Esophagus squamous epithelium (tissue), 5 donors: ENCODE data around the gene OSGIN1. TPM values are rescaled to one million over a fixed set of nuclear protein-coding genes. Genes with fewer than 3 reads are reported as not detected.
"Not testable (repeated sequence)": the region's sequence is repeated elsewhere in the genome, so short reads cannot be mapped to it uniquely, and the experiment has no call there.

Source experiments
- DNase-seq: peaks from one replicate; lab custom pipeline; 2025; lab: John Stamatoyannopoulos, UW
- H3K27ac ChIP-seq, 4 donors: fragments of 200-600 bp; sonication (generic); one replicate each; pipeline ENCODE4 v1.5.1; 2016 to 2019; ENCODE audit warnings: mild to moderate bottlenecking in 1 of 4
- H3K27me3 ChIP-seq, 4 donors: fragments of 200-600 bp; sonication (generic); 1 replicate in 3 of 4; 2 replicates in 1 of 4; pipeline versions ENCODE4 v1.5.1 to v1.6.0; 2017 to 2021; ENCODE audit warnings: antibody characterized with exemption in 1 of 4
- H3K36me3 ChIP-seq, 3 donors: fragments of 200-600 bp; sonication (generic); one replicate each; pipeline ENCODE4 v1.5.1; 2016 to 2019
- H3K4me1 ChIP-seq, 3 donors: fragments of 200-600 bp; sonication (generic); one replicate each; pipeline ENCODE4 v1.5.1; 2017 to 2019
- H3K4me3 ChIP-seq, 4 donors: fragments of 200-600 bp; sonication (generic); 1 replicate in 3 of 4; 2 replicates in 1 of 4; pipeline ENCODE4 v1.5.1; 2016 to 2019; ENCODE audit warnings: mild to moderate bottlenecking in 2 of 4, moderate library complexity in 1 of 4
- H3K9me3 ChIP-seq, 3 donors: fragments of 200-600 bp; sonication (generic); one replicate each; pipeline ENCODE4 v1.5.1; 2016 to 2019
- POLR2A ChIP-seq, 4 donors: fragments of 450-650 bp; IDR thresholded peaks; one replicate each; pipeline ENCODE4 v1.6.1; 2017; ENCODE audit warnings: antibody characterized with exemption in 4 of 4, mild to moderate bottlenecking in 4 of 4, moderate library complexity in 3 of 4
- WGBS, 2 donors: methylation state at CpG; one replicate each; pipeline ENCODE4 v1.1.5; 2018; 5-methylcytosine and 5-hydroxymethylcytosine counted together
- intact Hi-C: fragments of 100-400 bp; cut with DNase I; formaldehyde crosslinking; loops from one replicate; pipeline ENCODE4 v1.15.0; 2022
- total RNA-seq, 4 donors: library from RNA; depleted of rRNA; stranded (reverse); fragments of >200 nt; gene quantifications; one replicate each; pipeline ENCODE4 v1.1.0, GENCODE V29; 2016
- TF ChIP-seq, protein P1 (sequence below), 6 experiments: fragments of 450-650 bp in 4 of 6; fragments of 200-600 bp in 2 of 6; sonication (generic) in 2 of 6; IDR thresholded peaks; one replicate each; pipeline ENCODE4 v1.5.1; 2016 to 2019; ENCODE audit warnings: antibody characterized with exemption in 6 of 6, mild to moderate bottlenecking in 4 of 6, moderate library complexity in 4 of 6
- donor health status: DM: yes; HTN: yes; CAD: no.

Gene OSGIN1
- total RNA-seq, 4 donors from 2014 or later, result 5.0 to 27.6 (median 11.1) TPM

DNA sequence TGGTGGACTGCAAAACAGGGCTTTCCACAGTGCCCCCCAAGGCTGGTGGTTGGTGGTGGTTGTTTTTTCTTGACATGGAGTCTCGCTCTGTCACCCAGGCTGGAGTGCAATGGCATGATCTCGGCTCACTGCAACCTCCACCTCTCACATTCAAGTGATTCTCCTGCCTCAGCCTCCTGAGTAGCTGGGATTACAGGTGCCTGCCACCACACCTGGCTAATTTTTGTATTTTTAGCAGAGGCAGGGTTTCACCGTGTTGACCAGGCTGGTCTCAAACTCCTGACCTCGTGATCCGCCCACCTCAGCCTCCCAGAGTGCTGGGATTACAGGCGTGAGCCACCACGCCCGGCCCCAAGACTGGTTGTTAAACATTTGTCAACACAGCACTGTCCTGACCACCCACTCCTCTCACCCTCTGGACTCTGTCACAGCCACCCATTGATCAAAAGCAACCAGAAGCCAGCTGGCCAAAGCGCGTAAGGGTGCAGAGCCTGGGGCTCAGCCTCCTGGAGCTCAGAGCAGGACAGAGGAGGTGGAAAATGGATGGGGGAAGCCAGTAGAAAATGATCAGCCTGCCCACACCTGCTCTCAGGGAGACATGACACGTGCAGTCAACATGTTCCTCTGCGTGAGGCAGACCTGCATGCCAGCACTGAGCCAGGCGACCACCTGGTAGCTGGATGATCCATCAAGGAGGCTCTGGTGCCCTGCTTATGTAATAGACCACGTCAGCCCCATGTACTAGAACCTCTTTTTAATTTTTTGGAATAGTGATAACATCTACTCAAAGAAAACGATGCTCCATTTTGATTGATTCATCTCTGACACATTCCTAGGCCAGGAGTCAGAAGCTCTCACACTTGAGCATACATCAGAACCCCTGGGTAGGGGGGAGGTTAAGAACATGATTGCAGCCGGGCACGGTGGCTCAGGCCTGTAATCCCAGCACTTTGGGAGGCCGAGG is 14.8 kb upstream of the OSGIN1 start:
- Histone ChIP-seq H3K27me3 (peaks cover 0 to 21% (median 0%) of the 10 kb centered on the region in 4 donors), H3K36me3 (no peaks in the 10 kb centered on the region), H3K4me3 (no peak overlapping the region), H3K9me3 (no peaks in the 10 kb centered on the region), H3K27ac (no peak overlapping the region), H3K4me1 (peaks cover 0 to 17% (median 13%) of the 10 kb centered on the region in 3 donors)
- intact Hi-C loops, result no loop called here
- no peak for DNase-seq
- TF ChIP-seq, protein P1, sequence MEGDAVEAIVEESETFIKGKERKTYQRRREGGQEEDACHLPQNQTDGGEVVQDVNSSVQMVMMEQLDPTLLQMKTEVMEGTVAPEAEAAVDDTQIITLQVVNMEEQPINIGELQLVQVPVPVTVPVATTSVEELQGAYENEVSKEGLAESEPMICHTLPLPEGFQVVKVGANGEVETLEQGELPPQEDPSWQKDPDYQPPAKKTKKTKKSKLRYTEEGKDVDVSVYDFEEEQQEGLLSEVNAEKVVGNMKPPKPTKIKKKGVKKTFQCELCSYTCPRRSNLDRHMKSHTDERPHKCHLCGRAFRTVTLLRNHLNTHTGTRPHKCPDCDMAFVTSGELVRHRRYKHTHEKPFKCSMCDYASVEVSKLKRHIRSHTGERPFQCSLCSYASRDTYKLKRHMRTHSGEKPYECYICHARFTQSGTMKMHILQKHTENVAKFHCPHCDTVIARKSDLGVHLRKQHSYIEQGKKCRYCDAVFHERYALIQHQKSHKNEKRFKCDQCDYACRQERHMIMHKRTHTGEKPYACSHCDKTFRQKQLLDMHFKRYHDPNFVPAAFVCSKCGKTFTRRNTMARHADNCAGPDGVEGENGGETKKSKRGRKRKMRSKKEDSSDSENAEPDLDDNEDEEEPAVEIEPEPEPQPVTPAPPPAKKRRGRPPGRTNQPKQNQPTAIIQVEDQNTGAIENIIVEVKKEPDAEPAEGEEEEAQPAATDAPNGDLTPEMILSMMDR (IDR thresholded peaks at IDR 0.05), result no peak
- 71 to 76% methylated on average over 13 to 18 of the region's 18 CpGs for WGBS, 2 donors

DNA sequence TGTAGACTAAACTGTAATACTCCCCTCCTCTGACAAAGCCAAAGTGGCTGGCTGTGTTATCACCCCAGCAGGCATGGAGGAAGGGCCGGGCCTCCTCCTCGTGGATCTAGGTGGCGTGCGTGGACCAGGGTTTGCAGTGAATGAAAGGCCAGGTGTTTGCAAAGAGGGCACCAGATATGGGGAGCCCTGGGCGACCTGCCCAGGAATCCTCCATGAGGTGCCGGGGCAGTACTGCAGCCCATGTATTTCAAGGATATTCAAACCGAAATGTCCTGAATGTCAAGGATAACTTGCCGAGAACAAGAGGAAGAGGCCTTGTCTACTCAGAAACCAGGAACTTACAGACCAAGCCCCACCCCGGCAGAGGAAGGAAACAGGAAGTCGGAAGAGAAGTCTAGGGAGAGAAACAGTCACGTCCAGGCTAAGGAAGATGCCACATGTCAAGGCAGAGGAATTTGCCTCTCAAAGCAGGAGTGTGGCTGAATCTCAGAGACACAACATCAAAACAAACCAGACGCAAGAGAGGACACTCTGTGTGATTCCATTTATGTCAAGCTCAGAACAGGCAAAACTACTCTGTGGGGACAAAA is 13.7 kb upstream of the OSGIN1 start:
- DNase-seq, result no peak
- 70 to 72% methylated on average over 8 to 11 of the region's 12 CpGs for WGBS, 2 donors
- no peak overlapping the region for H3K4me3 ChIP-seq
- H3K9me3 ChIP-seq, result no peaks in the 10 kb centered on the region
- peaks cover 0 to 9% (median 0%) of the 10 kb centered on the region in 4 donors for H3K27me3 ChIP-seq
- no peak overlapping the region for H3K27ac ChIP-seq
- H3K4me1 ChIP-seq, result peaks cover 0 to 20% (median 9%) of the 10 kb centered on the region in 3 donors
- no peak for TF ChIP-seq POLR2A (IDR thresholded peaks at IDR 0.05)
- TF ChIP-seq, protein P1 (IDR thresholded peaks at IDR 0.05), result no peak
- intact Hi-C loops, result no loop called here
- H3K36me3 ChIP-seq, result no peaks in the 10 kb centered on the region

DNA sequence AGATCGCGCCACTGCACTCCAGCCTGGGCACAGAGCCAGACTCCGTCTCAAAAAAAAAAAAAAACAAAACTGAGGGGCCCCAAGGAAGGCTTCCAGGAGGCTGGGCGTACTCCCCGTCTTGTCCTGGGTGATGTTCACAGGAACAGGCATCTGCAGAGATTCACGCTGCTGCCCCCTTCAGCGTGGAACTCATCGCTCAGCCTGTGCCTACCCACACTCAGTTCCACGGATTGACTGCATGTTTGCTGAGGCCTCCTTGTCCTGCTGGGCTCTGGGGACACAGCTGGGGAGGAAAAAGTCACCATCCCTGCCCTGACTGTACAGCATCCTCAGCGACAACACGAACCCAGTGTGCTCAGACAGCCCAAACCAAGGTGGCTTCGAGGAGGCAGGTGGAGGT is 12.9 kb upstream of the OSGIN1 start:
- Histone ChIP-seq H3K36me3 (no peaks in the 10 kb centered on the region), H3K9me3 (no peaks in the 10 kb centered on the region), H3K27me3 (peaks cover 0 to 4% (median 0%) of the 10 kb centered on the region in 4 donors), H3K4me1 (peaks cover 0 to 19% (median 9%) of the 10 kb centered on the region in 3 donors), H3K27ac (no peak overlapping the region), H3K4me3 (no peak overlapping the region)
- DNase-seq, result no peak
- WGBS, 2 donors, result 61 to 81% methylated on average over 6 to 7 of the region's 12 CpGs
- intact Hi-C loops, result no loop called here
- TF ChIP-seq POLR2A (IDR thresholded peaks at IDR 0.05), result no peak
- TF ChIP-seq, protein P1 (IDR thresholded peaks at IDR 0.05), result no peak

DNA sequence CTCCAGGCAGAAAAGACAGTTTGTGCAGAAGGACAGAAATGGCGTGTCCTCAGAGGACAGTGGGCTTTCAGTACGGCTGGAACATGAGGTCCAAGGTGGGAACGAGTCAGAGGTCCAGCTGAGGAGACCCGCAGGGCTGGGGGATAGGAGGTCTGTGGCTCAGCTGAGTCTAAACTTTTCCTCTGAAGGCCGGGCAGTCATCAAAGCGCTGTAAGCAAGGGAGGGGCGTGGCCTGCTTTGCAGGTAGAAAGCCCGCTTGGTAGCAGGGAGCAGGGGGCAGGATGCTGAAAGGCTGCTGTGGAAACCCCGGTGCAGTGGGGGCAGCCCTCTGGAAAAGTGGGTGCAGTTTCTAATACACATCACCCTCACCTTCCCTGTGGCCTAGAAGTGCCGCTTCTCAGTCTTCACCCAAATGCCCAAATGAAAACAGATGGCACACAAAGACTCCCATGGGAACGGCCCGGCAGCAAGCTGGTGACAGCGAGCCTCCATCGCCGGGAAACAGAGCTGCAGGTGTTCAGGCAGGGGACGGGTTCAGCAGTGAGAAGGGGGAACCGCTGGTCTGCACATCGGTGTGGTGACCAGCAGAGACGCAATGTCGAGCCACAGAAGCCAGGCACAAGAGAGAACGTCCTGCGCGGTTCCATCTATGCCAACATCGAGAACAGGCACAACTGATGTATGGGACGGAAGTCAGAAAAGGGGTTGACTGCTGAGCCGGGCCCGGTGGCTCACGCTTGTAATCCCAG is 12.2 kb upstream of the OSGIN1 start:
- no peaks in the 10 kb centered on the region for H3K36me3 ChIP-seq
- H3K4me1 ChIP-seq, result peaks cover 0 to 14% (median 4%) of the 10 kb centered on the region in 3 donors
- H3K27ac ChIP-seq, result no peak overlapping the region
- DNase-seq, result no peak
- 85 to 87% methylated on average over 13 to 26 of the region's 28 CpGs for WGBS, 2 donors
- intact Hi-C loops, result no loop called here
- H3K4me3 ChIP-seq, result no peak overlapping the region
- no peak for TF ChIP-seq POLR2A (IDR thresholded peaks at IDR 0.05)
- TF ChIP-seq, protein P1 (IDR thresholded peaks at IDR 0.05), result no peak
- no peaks in the 10 kb centered on the region for H3K27me3 ChIP-seq
- H3K9me3 ChIP-seq, result no peaks in the 10 kb centered on the region

DNA sequence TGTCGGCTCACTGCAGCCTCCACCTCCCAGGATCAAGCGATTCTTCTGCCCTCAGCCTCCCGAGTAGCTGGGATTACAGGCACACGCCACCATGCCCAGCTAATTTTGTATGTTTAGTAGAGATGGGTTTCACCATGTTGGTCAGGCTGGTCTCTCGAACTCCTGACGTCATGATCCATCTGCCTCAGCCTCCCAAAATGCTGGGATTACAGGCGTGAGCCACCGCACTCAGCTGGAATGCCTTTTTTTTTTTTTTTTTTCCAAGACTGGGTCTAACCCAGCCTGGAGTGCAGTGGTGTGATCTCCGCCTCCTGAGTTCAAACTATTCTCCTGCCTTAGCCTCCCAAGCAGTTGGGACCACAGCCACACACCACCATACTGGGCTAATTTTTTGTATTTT is 11.5 kb upstream of the OSGIN1 start:
- H3K27me3 ChIP-seq, intact Hi-C loops, H3K27ac ChIP-seq, H3K9me3 ChIP-seq, H3K4me3 ChIP-seq, DNase-seq, H3K4me1 ChIP-seq, H3K36me3 ChIP-seq: not testable (repeated sequence)
- 75 to 79% methylated on average over 4 to 7 of the region's 9 CpGs for WGBS, 2 donors
